ENCODE measurements around the gene TAGLN2.

Gene TAGLN2

DNA sequence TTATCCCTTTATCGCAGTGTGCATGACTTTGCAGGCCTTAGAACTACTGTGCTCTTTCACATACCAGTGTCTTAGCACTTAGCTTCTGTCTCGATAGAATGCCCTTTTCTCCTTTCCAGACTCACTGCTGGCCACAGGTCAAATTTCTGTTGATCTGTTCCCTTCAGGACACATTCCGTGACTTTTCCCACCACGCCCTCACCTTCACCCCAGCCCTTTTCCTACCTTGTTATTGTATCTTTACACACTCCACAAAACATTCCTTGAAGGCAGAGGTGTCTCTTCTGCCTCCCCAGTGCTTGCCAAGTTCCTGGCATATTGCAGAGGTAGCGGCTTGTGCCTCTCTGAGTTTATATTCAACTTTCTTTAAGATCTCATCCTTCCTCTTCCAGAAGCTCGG, 23.8 kb upstream of the TAGLN2 start:
- DNase-seq = no peak

- no peak for DNase-seq
Observed at GRCh38 chr1:159947942-159948341, 22.6 kb upstream of the TAGLN2 start.

GRCh38 chr1:159946242-159947187, 21.2 kb upstream of the TAGLN2 start:
- DNase-seq = no peak

GRCh38 chr1:159945483-159946241, 20.4 kb upstream of the TAGLN2 start, which contains the start of gene IGSF9:
IGSF9 (minus strand) TSS chr1:159945613; CDS start chr1:159943454, 2,159 bp downstream.
- peak; percentile 66 for DNase-seq

DNA sequence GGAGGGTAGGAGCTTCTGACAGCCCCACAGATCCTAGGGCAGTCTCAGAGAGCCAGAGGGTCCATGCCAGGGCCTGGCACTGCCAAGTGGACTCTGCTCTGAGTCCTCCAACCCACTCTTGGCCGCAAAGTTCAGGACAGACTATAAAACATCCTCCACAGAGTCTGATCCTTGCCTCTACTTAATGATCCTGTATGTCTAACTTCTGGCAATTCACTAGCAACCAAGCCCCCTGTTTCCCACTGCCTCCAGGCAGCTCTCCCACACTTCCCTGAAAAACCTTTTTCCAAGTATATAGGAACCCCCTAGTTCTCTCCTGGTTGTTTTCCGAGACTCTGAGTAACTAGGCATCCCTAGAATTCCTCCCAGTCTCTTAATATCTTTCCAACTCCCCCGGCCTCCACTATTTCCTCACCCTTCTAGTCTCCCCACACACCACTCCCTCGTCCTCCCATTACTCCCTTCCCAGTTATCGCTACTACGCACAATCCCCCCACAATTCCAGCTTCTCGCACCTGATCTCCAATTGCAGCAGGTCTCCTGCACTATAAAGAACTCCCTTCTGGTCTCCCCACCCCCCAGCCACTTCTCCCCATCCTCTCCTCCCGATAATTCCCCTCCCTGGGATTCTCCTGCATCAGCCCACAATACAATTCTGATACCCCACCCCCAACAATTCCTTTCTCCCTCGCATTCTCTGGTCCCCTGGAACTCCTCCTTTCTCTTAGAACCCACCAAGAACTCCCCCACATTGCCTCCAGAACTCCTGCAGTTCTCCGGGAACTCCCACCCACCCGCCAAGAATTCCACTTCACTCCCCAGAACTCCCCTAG, 19.5 kb upstream of the TAGLN2 start:
- DNase-seq = no peak

DNA sequence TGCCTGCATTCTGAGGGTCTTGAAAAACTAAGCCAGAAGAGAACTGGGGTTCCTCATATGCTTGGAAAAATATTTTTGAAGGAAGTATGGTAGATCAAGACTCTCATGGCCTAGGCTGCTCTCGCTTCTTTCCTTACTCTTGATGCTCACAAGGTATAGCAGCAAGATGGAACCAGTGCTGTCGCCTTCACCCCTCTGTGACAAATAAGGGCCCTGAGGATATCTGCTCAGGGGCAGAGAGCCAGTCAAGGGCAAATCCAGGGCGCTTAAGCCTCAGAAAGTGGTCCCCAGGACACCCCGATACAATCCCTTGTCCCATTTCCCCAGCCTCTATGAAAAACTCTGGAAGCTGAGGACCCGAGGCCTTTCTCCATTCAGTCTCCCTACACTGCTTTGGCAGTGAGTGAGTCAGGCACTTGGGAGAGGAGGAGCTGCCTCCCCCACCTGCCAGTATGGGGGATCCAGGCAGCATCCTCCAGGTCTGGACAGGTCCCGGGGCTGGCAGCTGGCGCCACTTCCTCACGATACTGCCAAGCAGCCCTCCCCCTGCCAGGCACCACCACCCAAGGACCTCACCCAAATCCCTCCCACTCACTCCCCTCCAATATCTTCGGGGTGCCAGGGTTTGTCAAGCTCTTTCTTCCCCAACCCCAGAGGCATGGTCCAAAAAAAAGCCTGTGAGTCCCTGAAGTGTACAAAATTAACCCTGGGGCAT, 18.8 kb upstream of the TAGLN2 start:
- no peak for DNase-seq

- no peak for DNase-seq
Observed at GRCh38 chr1:159943278-159943640, 18.0 kb upstream of the TAGLN2 start.

- no peak for DNase-seq
Observed at GRCh38 chr1:159942632-159943277, 17.4 kb upstream of the TAGLN2 start.

GRCh38 chr1:159941591-159942560, 16.6 kb upstream of the TAGLN2 start:
- DNase-seq = no peak

DNA sequence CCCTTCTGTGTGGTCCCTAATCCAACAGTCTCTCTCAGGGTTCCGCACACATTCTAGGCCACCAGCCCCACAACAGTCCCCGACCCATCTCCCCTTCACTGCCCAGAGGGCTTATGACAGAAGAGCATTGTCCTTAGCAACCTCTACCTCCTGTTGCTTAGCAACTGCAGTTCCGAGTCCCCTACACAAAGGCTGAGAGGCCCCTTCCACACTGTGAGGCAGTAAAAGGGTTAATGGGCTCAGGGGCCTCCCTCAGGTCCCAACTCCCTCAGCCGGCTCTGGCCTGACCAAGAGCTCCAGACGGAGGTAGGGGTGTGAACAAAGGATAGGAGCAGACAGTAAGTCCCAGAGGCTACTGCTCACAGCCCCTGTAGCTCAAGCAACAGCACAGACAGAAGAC, 15.8 kb upstream of the TAGLN2 start:
- DNase-seq = no peak

DNA sequence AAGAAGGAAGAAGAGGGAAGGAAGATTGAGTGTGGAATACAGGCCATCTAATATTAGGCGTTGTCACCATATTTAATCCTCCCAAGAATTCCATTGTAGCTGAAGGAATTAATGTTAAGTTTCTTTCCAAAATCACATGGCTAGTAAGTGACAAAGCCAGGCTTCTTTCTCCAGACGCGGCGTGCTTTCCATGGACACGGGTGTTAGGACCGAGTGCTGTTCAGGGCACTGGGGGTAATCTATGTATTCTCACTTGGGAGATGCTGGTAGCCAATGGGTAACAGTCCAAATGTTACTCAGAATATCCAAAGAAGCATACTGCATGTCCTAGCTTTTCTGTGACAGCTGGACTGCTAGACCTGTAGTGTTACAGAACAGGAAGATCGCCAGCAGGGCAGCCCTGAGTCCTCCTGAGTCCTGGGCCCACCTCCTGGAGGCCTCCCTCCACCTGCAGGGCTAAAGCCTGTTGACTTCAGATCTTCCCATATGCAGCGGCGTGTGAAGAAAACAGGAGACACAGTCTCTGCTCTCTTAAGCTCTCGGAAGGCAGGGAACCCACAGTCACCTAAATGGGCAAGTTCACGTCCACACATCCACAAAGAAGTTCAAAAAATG, 14.8 kb upstream of the TAGLN2 start:
- DNase-seq = no peak

DNA sequence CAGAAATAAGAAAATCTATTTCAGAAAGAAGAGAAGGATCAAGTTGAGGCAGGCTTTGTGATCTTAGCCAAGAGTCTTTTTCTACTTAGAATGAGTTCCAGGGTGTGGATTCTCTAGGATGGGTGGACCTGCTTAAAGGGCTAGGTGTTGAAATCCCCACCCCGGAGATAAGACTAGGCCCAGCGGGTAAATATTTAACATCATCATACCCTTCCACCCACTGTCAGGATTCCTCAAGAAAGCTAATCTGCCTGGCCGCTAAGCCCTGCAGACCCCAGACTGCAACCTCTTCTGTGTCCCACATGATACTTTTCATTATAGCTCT, 14.3 kb upstream of the TAGLN2 start:
- no peak for DNase-seq

GRCh38 chr1:159938905-159939677, 13.8 kb upstream of the TAGLN2 start:
- DNase-seq = no peak

- DNase-seq = no peak
Observed at GRCh38 chr1:159938211-159938852, 13.0 kb upstream of the TAGLN2 start.

DNA sequence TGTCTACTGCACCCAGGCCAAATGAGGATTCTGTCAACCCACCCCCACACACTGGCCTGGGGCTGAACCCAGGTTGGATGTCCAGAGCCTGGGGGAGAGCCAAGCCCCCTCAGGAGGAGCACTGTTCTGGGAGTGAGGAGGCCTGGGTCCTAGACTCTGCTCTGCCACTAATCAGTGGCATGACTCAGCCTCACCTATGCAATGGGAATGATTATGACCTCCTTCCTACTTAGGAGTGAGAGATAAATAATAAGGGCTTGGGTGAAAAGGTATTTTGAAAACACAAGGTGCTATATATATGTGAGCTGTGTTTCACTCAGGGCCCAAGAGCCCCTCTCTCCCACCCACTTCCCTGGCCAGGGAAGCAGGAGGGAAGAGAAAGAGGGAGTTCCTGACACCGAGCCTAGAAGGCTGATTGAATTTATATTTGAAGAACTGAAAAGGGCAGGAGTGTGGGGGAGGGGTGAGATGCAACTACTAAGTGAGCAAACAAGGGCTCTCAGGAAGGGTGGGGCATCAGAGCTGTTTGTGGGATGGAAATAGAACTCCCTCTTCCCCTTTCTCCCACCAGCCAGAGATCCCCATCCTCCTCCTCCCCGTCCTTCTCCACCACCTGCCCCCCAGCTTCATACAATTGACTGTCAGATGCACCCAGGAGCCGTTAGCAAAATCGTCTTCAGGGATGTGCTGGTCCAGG, 11.9 kb upstream of the TAGLN2 start:
- no peak for DNase-seq

DNA sequence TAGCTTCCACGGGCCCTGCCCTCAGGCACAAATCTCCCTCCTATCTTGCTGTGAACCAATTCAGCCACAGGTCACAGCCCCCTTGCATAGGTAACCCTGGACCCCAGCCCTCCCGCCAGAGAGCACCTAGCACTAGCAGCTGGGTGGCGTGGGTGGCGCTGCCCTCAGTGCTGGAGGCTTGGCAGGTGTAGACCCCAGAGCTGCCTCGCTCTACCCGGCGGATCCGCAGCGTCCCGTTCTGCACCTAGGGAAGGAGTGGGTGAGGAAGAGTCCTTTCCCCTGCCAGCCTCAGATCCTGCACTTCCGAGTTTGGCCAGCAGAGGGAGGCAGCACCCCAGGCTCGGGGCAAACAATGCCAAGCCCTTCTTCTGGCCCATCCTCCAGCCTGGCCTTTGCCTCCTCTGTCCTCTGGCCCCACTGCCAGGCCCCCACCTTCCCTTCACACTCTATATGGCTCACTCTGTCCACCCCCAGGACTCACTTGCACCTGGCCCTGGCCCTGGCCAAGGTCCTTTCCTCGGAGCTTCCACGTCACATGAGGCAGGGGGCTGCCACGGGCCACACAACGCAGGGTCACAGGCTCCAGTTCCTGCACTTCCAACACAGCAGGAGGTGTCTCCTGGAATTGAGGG, 11.1 kb upstream of the TAGLN2 start:
- DNase-seq = peak; percentile 34

DNA sequence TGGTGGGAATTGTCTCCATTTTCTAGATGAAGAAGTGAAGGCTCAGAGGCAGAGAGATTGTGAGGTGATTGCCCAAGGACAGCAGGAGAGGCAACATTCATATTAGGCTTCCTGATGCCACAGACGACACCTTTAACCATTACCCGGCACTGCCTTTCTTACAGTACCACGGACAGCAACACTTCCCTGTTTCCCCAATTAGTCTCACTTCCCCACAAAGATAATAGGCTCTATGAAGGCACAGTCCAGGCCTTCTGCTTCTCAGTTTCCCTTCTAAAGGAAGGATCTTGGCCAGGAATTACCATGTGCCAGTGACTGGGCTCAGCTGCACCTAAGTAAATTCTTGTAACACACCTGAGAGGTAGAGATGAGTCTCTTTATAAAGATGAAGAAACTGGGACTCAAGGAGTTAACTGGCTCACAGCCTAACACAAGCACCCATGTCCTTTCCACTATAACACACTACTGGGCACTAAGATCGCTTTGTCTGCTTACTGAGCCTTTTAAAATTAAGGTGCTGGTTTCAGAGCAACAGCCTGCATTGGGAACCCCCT, 10.5 kb upstream of the TAGLN2 start:
- DNase-seq = no peak

Measured in activated gamma-delta T cell (primary cell).